ENCODE measurements around the gene ZNF502. TPM values are rescaled to one million over a fixed set of nuclear protein-coding genes. Genes with fewer than 3 reads are reported as not detected.
A peak's percentile ranks its signal among the peaks of the same experiment; 100 is the strongest.
"Not testable (repeated sequence)": the region's sequence is repeated elsewhere in the genome, so short reads cannot be mapped to it uniquely, and the experiment has no call there.

ZNF502 gene
- total RNA-seq = 14.3 TPM

DNA sequence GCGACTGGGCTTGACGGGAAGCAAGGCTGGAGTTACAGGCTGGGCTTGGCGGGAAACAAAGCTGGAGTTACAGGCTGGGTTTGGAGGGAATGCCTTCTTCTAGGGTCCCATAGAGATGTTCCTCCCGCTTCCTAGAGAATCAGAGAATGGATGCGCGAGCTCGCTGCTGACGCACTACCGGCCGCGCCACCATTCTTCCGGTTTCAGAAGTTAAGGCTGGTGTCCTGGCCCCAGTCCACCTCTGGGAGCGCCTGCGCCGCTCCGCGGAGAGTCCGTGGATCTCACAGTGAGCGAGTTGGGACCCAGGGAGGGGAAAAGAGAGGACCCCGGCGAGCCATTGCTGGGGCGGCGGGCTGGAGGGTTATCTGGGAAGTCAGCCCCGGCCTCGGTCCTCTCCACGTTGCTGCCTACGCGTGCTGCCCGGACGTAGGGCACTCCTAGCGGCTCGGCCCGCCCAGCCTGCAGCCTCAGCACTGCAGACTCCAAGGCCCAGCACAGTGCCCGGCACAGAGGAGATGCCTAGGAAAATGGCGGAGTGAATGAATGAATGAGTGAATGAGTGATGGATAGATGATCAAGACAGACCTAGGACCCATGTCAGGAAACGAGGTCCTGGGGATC lies at the start of gene ZNF502:
ZNF502 (plus strand) TSS at position 206 of the 621 bp plus-strand sequence. CDS start 7,602 bp downstream, outside the sequence.
- no peak for FAIRE-seq

GRCh38 chr3:44665173-44665572 lies 47.3 kb upstream of the ZNF502 start:
- DNase-seq (ENCODE audit: low spot score in 2 of 2) = no peak
- no peak for FAIRE-seq

More for the DNA sequence above, at the start of gene ZNF502:
- peak; percentile 82 to 86 for DNase-seq (ENCODE audit: low spot score in 2 of 2)

GRCh38 chr3:44666346-44666745 lies 46.1 kb upstream of the ZNF502 start:
- DNase-seq (ENCODE audit: low spot score in 2 of 2) (no peak), FAIRE-seq (no peak)

DNA sequence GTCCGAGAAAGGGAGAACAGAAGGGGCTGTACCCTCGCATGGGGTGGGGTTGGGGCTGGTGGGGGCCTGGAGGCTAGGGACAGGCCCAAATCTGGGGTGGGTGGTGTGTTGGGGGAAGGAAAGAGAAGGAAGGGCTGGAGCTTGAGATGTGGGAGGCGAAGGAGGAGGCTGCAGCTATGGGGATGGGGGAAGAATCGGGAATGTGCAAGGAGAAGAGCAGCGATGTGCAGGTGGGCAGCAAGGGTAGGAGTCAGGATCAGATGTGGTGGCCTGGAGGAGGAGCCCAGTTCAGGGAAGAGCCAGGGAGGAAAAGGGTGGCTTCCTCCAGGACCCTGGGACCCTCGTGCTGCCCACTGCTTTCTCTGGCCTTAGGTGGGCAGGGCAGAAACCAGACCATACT lies 42.7 kb upstream of the ZNF502 start:
- FAIRE-seq (no peak), DNase-seq (ENCODE audit: low spot score in 2 of 2) (no peak)

DNA sequence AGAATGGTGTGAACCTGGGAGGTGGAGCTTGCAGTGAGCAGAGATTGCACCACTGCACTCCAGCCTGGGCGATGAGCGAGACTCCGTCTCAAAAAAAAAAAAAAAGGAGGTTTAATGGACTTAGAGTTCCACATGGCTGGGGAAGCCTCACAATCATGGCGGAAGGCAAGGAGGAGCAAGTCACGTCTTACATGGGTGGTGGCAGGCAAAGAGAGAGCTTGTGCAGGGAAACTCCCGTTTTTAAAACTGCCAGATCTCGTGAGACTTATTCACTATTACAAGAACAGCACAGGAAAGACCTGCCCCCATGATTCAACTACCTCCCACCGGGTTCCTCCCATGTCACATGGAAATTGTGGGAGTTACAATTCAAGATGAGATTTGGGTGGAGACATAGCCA lies 39.0 kb upstream of the ZNF502 start:
- not testable (repeated sequence) for FAIRE-seq; DNase-seq (ENCODE audit: low spot score in 2 of 2)

DNA sequence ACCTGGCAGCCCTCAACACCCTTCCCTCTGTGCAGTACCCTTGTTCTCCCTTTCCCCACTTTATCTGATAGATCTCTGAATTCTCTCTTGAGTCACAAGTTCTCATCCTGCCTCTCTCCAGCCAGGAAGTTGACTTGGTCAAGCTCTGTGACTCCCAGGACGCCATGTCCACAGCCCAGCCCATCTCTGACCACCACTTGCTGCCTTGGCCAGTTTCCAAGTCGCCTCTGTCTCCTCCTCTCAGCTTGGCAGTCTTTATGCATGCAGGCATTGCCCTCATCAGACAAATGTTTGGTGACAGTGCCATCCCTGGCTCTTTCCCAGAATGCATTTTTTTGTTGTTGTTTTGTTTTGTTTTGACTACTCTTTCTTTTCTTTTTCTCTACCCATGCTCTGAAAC lies 38.2 kb upstream of the ZNF502 start:
- FAIRE-seq (no peak), DNase-seq (ENCODE audit: low spot score in 2 of 2) (no peak)

- FAIRE-seq = no peak
- no peak for DNase-seq (ENCODE audit: low spot score in 2 of 2)
These were observed 33.9 kb upstream of the ZNF502 start for GRCh38 chr3:44678480-44679116.

GRCh38 chr3:44680921-44681455 lies 31.5 kb upstream of the ZNF502 start:
- FAIRE-seq (no peak), DNase-seq (ENCODE audit: low spot score in 2 of 2) (no peak)

DNA sequence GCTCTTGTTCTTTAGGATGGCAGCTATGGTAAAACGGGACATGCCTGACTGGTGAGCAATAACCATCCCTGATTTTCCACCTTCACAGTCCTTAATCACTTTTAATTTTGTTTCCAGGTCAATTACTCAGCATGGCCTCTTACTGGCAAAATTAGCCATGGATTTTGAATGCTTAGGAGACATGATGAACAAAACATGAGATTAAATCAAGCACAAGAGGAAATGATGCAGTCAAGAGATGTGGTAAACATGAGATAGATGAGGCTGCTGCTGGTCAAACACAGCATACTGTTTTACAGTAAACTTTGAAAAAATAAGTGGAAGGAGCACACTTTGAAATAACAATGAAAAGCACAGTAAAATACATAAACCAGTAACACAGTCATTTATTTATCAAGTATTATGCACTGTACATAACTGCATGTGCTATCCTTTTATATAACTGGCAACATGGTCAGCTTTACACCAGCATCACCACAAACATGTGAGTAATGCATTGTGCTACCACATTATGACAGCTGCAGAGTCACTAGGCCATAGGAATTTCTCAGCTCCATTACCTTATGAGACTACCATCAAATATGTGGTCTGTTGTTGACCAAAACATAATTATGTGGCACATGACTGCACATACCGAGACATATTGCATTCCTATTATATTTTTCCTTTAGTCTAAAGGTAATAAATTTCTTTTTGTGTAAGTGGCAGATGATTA lies 30.1 kb upstream of the ZNF502 start:
- FAIRE-seq (no peak), DNase-seq (ENCODE audit: low spot score in 2 of 2) (no peak)

GRCh38 chr3:44685128-44685800 lies 27.2 kb upstream of the ZNF502 start:
- peak; percentile 63 to 73 for DNase-seq (ENCODE audit: low spot score in 2 of 2)
- no peak for FAIRE-seq

- no peak for FAIRE-seq
- no peak for DNase-seq (ENCODE audit: low spot score in 2 of 2)
These were observed 24.6 kb upstream of the ZNF502 start for GRCh38 chr3:44687898-44688297.

GRCh38 chr3:44721231-44722102 lies 9.0 kb downstream of the ZNF502 start:
- FAIRE-seq = no peak
- no peak for DNase-seq (ENCODE audit: low spot score in 2 of 2)

DNA sequence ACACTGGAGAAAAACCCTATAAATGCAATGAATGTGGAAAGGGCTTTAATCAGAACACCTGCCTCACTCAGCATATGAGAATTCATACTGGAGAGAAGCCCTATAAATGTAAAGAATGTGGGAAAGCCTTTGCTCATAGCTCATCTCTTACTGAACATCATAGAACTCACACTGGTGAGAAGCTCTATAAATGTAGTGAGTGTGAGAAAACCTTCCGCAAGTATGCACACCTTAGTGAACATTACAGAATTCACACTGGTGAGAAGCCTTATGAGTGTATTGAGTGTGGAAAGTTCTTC lies 9.6 kb downstream of the ZNF502 start:
- FAIRE-seq (no peak), DNase-seq (ENCODE audit: low spot score in 2 of 2) (no peak)

DNA sequence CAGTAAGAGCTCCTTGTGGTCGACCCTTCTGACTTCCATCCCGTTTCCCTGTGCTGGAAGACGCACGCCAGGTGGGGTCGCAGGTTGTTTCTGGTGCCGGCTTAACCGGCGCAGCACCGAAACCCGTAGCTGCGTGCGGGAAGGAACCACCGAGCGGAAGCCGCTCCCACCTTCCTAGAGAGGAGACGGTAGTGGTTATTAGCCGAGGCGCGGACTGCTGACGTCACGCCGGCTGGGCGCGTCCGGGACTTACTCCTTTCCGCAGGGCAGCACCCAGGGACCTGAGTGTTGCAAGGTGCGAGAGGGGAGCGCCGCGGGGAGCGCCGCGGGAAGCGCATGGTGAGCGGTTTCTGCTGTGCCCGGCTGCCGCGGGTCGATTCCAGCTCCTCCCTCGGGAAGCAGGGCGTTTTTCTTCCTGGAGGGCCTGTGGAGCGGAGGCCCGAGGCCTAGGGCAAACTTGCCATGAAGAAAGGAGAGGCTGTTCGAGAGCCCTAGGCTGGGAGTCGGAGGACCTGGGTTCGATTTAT lies 17.0 kb downstream of the ZNF502 start, which contains the start of gene ZNF501:
ZNF501 (plus strand) TSS at position 252 of the 527 bp plus-strand sequence. CDS start 4,787 bp downstream, outside the sequence.
- no peak for FAIRE-seq
- peak; percentile 54 to 83 for DNase-seq (ENCODE audit: low spot score in 2 of 2)

GRCh38 chr3:44734646-44735168 lies 22.2 kb downstream of the ZNF502 start:
- DNase-seq (ENCODE audit: low spot score in 2 of 2) = no peak
- no peak for FAIRE-seq

DNA sequence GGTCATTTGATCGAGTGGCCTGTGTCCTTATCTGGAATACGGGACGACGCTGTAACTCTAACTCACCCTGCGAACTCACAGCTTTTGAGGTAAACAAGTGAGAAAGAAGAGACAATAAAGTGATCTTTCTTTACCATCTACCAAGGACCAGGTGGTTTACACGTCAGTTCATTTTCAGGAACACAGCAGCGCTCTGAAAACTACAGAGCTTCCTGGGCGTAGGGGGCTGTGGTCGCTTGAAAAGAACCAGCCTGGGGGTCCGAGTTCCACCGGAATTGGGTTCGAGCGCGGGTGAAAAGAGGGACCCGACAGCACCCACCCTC lies 48.6 kb downstream of the ZNF502 start:
- DNase-seq (ENCODE audit: low spot score in 2 of 2) (peak in 1 of 2 donors; percentile 12), FAIRE-seq (no peak)

- peak; percentile 78 to 94 for DNase-seq (ENCODE audit: low spot score in 2 of 2)
- no peak for FAIRE-seq
These were observed 49.1 kb downstream of the ZNF502 start, which contains the start of the genes KIAA1143 and KIF15 for GRCh38 chr3:44761424-44762169. TSS of gene KIAA1143 (minus strand) at chr3:44761619. CDS start at chr3:44761602, 17 bp downstream. TSS of gene KIF15 (plus strand) at chr3:44761794. CDS start at chr3:44761866, 72 bp downstream.

- no peak for DNase-seq (ENCODE audit: low spot score in 2 of 2)
- no peak for FAIRE-seq
These were observed 49.8 kb downstream of the ZNF502 start for GRCh38 chr3:44762170-44762677.

All from frontal cortex (tissue), 4 donors.